Measurements from ENCODE around the gene PLIN4. TPM values are rescaled to one million over a fixed set of nuclear protein-coding genes. Genes with fewer than 3 reads are reported as not detected.

PLIN4 gene
- total and polyA plus RNA-seq, 2 donors, result 14.0 to 55.7 TPM

Other genes starting within 250 kb of the PLIN4 start
- gene SHD, start 239.2 kb downstream of the PLIN4 start, total RNA-seq, result 3.6 TPM
- gene SHD, start 239.2 kb downstream of the PLIN4 start, polyA plus RNA-seq, result 0.04 TPM
- 0.48 TPM for gene TMIGD2, start 216.1 kb downstream of the PLIN4 start, total RNA-seq
- 0.58 TPM for gene TMIGD2, start 216.1 kb downstream of the PLIN4 start, polyA plus RNA-seq
- 1.6 TPM for gene FSD1, start 213.9 kb downstream of the PLIN4 start, total RNA-seq
- 0.49 TPM for gene FSD1, start 213.9 kb downstream of the PLIN4 start, polyA plus RNA-seq
- 14.4 TPM for gene STAP2, start 179.7 kb downstream of the PLIN4 start, total RNA-seq
- gene STAP2, start 179.7 kb downstream of the PLIN4 start, polyA plus RNA-seq, result 12.4 TPM
- 7.2 TPM for gene MPND, start 174.9 kb downstream of the PLIN4 start, total RNA-seq
- 24.5 TPM for gene MPND, start 174.9 kb downstream of the PLIN4 start, polyA plus RNA-seq
- gene SH3GL1, start 117.9 kb downstream of the PLIN4 start, total RNA-seq, result 18.6 TPM
- 88.3 TPM for gene SH3GL1, start 117.9 kb downstream of the PLIN4 start, polyA plus RNA-seq
- gene CHAF1A, start 115.8 kb downstream of the PLIN4 start, total RNA-seq, result 9.0 TPM
- 7.0 TPM for gene CHAF1A, start 115.8 kb downstream of the PLIN4 start, polyA plus RNA-seq
- 39.5 TPM for gene UBXN6, start 60.7 kb downstream of the PLIN4 start, total RNA-seq
- 135 TPM for gene UBXN6, start 60.7 kb downstream of the PLIN4 start, polyA plus RNA-seq
- 22.2 TPM for gene HDGFL2, start 46.2 kb downstream of the PLIN4 start, total RNA-seq
- gene HDGFL2, start 46.2 kb downstream of the PLIN4 start, polyA plus RNA-seq, result 51.4 TPM
- gene PLIN5, start 16.7 kb upstream of the PLIN4 start, total RNA-seq, result 1.4 TPM
- gene PLIN5, start 16.7 kb upstream of the PLIN4 start, polyA plus RNA-seq, result 5.7 TPM
- gene LRG1, start 21.6 kb upstream of the PLIN4 start, total RNA-seq, result 3.9 TPM
- 4.6 TPM for gene LRG1, start 21.6 kb upstream of the PLIN4 start, polyA plus RNA-seq
- gene SEMA6B, start 41.2 kb upstream of the PLIN4 start, total RNA-seq, result 5.4 TPM
- 14.1 TPM for gene SEMA6B, start 41.2 kb upstream of the PLIN4 start, polyA plus RNA-seq
- 6.6 TPM for gene TNFAIP8L1, start 121.0 kb upstream of the PLIN4 start, total RNA-seq
- 9.9 TPM for gene TNFAIP8L1, start 121.0 kb upstream of the PLIN4 start, polyA plus RNA-seq
- 49.3 TPM for gene MYDGF, start 151.9 kb upstream of the PLIN4 start, total RNA-seq
- gene MYDGF, start 151.9 kb upstream of the PLIN4 start, polyA plus RNA-seq, result 104 TPM
- gene DPP9, start 205.4 kb upstream of the PLIN4 start, total RNA-seq, result 13.6 TPM
- gene DPP9, start 205.4 kb upstream of the PLIN4 start, polyA plus RNA-seq, result 37.3 TPM